GM19468 (cell line): Measurements from ENCODE around the gene CHAC2.
"Not testable (repeated sequence)": the region's sequence is repeated elsewhere in the genome, so short reads cannot be mapped to it uniquely, and the experiment has no call there.

Source experiments
- ATAC-seq: cut with Tn5 transposase; IDR thresholded peaks from one replicate; pipeline ENCODE4 v1.9.1; 2021; ENCODE audit warnings: mild to moderate bottlenecking, moderate library complexity, moderate number of reproducible peaks; ENCODE audit not compliant: unreplicated experiment; ENCODE audit errors: extremely low read depth

Gene CHAC2

GRCh38 chr2:53767405-53768241 lies at the start of gene CHAC2:
Gene CHAC2 (plus strand): TSS chr2:53767804. CDS start chr2:53767887, 83 bp downstream.
- peak; percentile 88 for ATAC-seq

DNA sequence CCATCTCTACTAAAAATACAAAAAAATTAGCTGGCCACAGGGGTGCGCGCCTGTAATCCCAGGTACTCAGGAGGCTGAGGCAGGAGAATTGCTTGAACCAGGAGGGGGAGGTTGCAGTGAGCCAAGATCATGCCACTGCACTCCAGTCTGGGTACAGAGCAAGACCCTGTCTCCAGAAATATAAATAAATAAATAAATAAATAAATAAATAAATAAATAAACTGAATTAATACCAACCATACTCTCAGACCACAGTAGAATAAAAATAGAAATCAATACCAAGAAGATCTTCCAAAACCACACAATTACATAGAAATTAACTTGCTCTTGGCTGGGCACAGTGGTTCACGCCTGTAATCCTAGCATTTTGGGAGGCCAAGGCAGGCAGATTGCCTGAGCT lies 46.7 kb upstream of the CHAC2 start:
- not testable (repeated sequence) for ATAC-seq

DNA sequence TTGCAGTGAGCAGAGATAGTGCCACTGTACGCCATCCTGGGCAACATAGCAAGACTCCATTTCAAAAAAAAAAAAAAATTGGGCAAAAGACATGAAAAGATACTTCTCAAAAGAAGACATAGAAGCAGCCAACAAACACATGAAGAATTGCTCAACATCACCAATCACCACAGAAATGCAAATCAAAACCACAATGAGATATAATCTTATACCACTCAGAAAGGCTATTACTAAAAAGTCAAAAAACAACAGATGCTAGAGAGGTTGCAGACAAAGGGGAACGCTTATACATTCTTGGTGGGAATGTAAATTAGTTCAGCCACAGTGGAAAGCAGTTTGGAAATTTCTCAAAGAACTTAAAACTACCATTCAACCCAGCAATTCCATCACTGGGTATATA lies 43.1 kb upstream of the CHAC2 start:
- ATAC-seq, result no peak

DNA sequence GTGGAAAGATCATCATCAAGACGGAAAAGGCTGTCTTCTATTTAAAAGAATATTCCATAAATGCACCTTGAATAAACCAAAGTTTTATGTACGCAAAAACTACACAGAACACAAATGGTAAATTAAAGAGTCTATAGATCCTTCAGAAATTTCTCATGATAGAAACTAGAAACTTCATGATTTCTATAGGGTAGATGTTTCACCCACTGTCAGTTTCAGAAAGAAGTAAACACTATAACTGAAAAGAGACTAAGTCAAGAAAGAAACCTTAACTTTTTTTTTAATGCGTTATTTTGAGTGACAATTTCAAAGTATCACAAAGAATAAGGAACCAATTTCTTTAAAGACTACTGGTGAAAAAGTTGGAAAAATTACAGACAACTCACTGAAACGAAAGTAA lies 41.9 kb upstream of the CHAC2 start:
- no peak for ATAC-seq

DNA sequence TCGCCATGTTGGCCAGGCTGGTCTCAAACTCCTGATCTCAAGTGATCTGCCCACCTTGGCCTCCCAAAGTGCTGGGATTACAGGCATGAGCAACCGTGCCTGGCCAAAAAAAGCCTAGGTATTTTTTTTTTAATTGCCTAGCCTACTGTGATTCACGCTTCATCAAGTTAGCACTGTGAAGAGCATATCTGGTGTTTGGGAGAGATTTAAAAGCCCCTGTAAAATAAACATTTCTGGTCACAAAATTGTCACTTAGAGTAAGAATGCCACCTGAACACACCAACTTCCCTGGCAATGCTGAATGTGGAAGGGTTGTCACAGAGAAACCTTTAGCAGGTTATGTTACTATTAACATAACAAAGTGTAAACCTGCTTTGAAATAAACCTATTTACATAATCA lies 39.7 kb upstream of the CHAC2 start:
- no peak for ATAC-seq

DNA sequence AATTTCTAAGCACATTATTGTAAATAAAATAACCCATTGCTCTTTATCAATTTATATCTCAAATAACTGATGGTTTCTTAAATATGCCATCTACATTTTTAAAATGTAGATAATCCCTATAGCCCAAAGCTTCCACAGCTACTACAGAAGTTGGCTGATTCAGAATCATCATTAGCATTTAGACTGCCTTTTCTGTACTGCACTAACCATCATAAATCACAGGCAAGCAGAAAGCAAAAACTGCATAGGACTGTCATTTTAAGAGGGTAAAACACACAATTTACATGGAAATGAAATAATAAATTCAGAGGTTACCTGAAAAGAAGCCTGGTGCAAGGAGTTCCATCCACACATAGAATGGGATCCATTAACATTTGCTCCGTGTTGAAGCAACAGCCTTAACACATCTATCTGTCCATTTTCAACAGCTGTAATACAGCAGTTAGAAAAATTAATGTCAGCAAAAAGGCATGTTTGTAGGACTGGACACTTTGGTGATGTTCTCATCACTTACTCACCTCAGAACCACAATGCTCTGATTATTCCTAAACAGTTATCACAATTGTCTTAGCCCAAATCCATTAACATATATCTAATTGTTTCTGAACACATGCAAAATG lies 38.4 kb upstream of the CHAC2 start:
- ATAC-seq, result no peak

GRCh38 chr2:53737091-53737490 lies 30.5 kb upstream of the CHAC2 start:
- ATAC-seq, result no peak

- no peak for ATAC-seq
Observed at GRCh38 chr2:53739032-53739431, 28.6 kb upstream of the CHAC2 start.

DNA sequence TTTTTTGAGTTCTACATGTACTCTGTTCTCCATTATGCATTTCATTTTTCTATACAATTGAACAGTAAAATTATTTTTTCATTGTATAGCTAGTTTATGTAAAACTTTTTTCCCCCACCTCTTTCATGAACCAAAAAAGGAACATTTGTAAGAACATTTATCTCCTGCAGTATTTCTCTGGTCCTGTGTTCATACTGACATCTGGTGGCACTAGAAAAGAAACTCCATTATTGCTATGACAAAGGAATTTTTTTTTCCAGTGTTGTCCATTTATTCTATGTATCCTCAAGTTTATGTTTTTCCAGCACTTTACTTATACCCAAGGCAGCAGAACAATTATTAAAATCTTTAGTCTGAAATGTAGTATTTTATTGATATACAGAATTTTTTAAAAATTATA lies 27.4 kb upstream of the CHAC2 start:
- no peak for ATAC-seq

DNA sequence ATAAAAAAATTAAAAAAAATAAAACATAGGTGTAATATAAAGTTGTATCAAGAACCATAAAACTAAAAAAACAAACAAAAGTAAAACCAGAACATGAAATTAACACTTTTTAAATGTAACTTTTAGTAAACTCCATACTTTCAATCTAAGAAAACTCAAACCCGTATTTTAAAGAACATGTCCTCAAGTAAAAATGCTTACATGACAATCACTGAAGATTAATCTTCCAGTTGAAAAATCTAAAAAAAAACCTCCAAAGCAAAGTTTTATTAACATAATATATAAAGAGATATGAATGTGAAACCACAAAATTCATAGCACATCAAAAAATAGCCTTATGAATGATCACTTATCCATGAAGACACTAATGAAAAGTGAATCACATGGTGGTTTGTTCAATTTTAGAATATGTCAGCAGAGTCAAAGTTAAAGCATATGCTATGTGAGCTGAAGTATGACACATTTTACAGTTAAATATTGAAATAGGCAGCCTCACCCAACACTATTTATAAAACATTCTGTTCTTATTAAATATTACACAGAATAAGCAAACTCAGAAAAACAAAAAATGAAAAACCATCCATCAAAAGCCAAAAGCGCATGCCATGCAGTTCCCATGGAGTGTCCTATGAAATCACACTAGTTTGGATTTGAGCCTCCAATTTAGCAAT lies 23.1 kb upstream of the CHAC2 start:
- ATAC-seq, result no peak

- ATAC-seq, result no peak
Observed at GRCh38 chr2:53750041-53750768, 17.4 kb upstream of the CHAC2 start.

DNA sequence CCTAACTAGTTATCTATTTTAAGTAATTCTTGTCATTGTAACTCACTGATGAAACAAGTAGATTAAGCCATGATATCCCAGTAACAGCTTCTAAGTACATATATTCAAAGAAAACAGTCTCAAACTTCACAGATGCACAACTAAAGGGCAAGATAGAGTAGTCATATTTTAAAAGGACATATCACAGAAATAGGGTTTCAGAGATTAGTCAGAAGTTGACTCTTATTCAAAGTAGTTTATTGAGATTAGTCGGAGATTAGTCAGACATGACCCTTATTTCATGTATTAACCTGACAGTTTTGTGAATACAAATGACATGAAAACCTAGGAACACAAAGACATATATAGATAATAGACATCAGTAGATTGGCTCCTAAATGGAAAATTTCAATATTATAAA lies 15.9 kb upstream of the CHAC2 start:
- ATAC-seq, result peak; percentile 90

- no peak for ATAC-seq
Observed at GRCh38 chr2:53752385-53752784, 15.2 kb upstream of the CHAC2 start.

DNA sequence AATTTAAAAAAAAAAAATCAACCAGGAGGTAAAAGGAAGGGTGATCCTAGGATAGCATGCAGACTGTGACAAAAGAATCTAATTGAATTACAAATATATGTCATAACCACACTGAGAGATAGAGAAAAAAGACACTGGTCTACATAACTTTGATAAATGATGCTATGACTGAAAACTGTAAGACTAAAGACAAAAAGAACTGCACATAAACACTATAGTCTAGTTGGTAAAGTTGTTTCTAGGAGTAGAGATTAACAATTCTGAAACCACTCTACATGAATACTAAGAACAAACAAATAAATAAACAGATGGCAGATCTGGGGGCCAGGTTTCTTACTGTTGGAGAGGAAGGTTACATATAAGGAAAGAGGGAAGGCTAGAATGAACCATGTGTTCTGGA lies 14.6 kb upstream of the CHAC2 start:
- ATAC-seq, result no peak

- ATAC-seq, result no peak
Observed at GRCh38 chr2:53755121-53755520, 12.5 kb upstream of the CHAC2 start.

DNA sequence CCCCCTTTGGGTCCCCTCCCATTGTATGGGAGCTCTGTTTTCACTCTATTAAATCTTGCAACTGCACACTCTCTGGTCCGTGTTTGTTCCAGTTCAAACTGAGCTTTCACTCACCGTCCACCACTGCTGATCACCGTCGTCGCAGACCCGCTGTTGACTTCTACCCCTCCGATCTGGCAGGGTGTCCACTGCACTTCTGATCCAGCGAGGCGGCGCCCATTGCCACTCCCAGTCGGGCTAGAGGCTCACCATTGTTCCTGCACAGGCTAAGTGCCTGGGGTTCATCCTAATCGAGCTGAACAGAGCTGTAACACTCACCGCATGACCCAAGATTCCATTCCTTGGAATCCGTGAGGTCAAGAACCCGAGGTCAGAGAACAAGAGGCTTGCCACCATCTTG lies 11.0 kb upstream of the CHAC2 start:
- ATAC-seq, result no peak

DNA sequence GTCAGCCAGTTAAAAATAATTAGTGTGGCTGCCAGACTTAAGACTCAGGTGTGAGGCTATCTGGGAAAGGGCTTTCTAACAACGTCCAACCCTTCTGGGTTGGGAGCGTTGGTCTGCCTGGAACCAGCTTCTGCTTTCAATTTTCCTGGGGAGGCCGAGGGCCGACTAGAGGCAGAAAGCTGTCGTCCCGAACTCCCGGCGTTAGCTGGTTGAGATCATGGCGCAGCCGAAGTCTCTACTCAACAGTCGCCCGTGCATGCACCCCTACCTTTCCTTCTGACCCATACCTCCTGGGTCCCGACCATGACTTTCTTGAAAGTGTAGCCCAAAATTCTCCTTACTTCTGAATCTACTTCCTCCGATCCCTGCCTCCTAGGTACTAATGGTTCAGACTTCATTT lies 10.4 kb upstream of the CHAC2 start:
- ATAC-seq, result not testable (repeated sequence)

- ATAC-seq, result no peak
Observed at GRCh38 chr2:53765767-53766166, 1.8 kb upstream of the CHAC2 start.

DNA sequence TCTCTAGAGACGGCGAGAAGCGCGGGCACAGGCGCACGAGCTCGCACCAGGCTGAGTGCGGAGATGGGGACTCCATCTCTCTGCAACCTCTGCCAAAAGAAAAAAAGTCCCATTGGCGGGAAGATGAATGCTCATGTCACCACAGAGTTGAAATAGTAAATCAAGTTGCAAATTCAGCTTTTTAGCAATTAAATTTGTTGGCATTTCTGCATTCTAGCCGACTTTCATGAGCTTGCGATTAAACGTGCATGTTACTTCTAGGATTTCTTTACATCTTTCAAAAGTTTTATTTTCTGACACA lies 588 bp downstream of the CHAC2 start:
- no peak for ATAC-seq

DNA sequence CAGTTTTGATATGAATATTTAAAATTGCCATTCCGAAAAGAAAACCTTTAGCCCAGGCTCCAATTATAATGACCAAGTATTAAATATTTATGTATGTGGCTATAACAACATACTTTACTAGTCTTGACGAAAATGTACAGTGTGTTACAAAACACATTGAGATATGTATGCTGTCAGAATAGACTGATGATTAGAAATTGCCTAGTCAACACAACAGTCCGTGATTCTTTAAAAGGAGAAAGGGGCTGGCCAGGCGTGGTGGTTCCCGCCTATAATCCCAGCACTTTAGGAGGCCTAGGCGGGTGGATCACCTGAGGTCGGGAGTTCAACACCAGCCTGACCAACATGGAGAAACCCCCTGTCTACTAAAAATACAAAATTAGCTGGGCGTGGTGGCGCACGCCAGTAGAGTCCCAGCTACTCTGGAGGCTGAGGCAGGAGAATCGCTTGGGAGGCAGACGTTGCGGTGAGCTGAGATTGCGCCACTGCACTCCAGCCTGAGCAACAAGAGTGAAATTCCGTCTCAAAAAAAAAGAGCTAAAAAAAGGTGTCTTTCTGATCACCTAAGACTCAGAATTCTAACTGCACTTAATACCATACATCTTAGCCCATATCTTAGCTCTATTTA lies 1.8 kb downstream of the CHAC2 start:
- ATAC-seq, result no peak
